Peyer's patch (tissue), 4 donors: ENCODE results near the gene GUCD1. TPM values are rescaled to one million over a fixed set of nuclear protein-coding genes. Genes with fewer than 3 reads are reported as not detected.

ENCODE experiments used
- DNase-seq, 3 donors: peaks; one replicate each; pipeline ENCODE4 v3.0.0-alpha.2; 2017 to 2019
- H3K27ac ChIP-seq, 4 donors: fragments of 200-600 bp; sonication (generic); one replicate each; pipeline ENCODE4 v1.5.1; 2016 to 2019
- H3K27me3 ChIP-seq, 2 donors: fragments of 200-600 bp; sonication (generic); one replicate each; pipeline ENCODE4 v1.5.1; 2019
- H3K36me3 ChIP-seq, 3 donors: fragments of 200-600 bp; sonication (generic); one replicate each; pipeline ENCODE4 v1.5.1; 2016 to 2019
- H3K4me1 ChIP-seq, 4 donors: fragments of 200-600 bp; sonication (generic); one replicate each; pipeline ENCODE4 v1.5.1; 2016 to 2019
- H3K4me3 ChIP-seq, 4 donors: fragments of 200-600 bp; sonication (generic); 1 replicate in 3 of 4; 2 replicates in 1 of 4; pipeline ENCODE4 v1.5.1; 2016 to 2019; ENCODE audit warnings: mild to moderate bottlenecking in 1 of 4
- H3K9me3 ChIP-seq, 4 donors: fragments of 200-600 bp; sonication (generic); one replicate each; pipeline ENCODE4 v1.5.1; 2016 to 2019; ENCODE audit warnings: mild to moderate bottlenecking in 1 of 4
- POLR2A ChIP-seq, 2 donors: fragments of 450-650 bp; IDR thresholded peaks; one replicate each; pipeline ENCODE4 v1.5.1; 2017; ENCODE audit warnings: antibody characterized with exemption in 2 of 2, mild to moderate bottlenecking in 2 of 2, moderate library complexity in 2 of 2
- total RNA-seq, 4 donors: library from RNA; depleted of rRNA; stranded (reverse); fragments of >200 nt; gene quantifications; one replicate each; pipeline ENCODE4 v1.1.0, GENCODE V29; 2016
- TF ChIP-seq, protein P1 (sequence below), 6 experiments: fragments of 450-650 bp in 4 of 6; fragments of 200-600 bp in 2 of 6; sonication (generic) in 1 of 6; IDR thresholded peaks; one replicate each; pipeline ENCODE4 v1.5.1; 2017 to 2019; ENCODE audit warnings: antibody characterized with exemption in 6 of 6, mild to moderate bottlenecking in 3 of 6, moderate library complexity in 1 of 6

The GUCD1 gene
- total RNA-seq, 4 donors from 2014 or later, result 167 to 585 (median 458) TPM

DNA sequence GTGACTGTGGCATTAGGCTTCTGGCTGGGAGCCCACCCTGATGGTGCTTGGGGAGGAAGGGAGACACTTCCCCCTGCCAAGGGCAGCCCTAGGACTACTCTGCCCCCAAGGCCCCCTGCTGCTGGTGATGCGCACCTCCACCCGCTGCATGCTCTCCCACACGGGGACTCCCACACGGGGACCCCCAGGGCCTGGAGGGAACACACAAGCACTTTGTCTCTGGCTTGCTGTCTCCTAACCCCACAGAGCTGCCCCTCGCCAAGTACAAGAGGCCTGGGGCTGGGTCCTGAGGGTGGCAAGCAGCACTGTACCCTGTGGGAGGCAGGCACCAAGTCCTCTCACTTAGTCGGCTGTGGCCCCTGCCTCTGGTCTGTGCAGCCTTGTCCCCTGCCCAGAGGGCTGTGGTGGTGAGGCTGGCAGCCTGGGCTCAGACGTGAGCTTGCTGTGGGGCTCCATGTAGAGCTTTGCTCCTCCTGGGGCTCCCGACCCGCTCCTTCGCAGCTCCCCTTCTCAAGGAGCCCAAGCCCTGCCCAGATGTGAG is 30.0 kb upstream of the GUCD1 start:
- Histone ChIP-seq H3K36me3 (peaks cover 0 to 33% (median 0%) of the 10 kb centered on the region in 3 donors), H3K27ac (no peak overlapping the region), H3K4me1 (peaks cover 0 to 15% (median 0%) of the 10 kb centered on the region in 4 donors), H3K9me3 (no peaks in the 10 kb centered on the region), H3K27me3 (no peaks in the 10 kb centered on the region), H3K4me3 (no peak overlapping the region)
- DNase-seq, result no peak
- TF ChIP-seq POLR2A (IDR thresholded peaks at IDR 0.05), result no peak
- TF ChIP-seq, protein P1, sequence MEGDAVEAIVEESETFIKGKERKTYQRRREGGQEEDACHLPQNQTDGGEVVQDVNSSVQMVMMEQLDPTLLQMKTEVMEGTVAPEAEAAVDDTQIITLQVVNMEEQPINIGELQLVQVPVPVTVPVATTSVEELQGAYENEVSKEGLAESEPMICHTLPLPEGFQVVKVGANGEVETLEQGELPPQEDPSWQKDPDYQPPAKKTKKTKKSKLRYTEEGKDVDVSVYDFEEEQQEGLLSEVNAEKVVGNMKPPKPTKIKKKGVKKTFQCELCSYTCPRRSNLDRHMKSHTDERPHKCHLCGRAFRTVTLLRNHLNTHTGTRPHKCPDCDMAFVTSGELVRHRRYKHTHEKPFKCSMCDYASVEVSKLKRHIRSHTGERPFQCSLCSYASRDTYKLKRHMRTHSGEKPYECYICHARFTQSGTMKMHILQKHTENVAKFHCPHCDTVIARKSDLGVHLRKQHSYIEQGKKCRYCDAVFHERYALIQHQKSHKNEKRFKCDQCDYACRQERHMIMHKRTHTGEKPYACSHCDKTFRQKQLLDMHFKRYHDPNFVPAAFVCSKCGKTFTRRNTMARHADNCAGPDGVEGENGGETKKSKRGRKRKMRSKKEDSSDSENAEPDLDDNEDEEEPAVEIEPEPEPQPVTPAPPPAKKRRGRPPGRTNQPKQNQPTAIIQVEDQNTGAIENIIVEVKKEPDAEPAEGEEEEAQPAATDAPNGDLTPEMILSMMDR (IDR thresholded peaks at IDR 0.05), result no peak

DNA sequence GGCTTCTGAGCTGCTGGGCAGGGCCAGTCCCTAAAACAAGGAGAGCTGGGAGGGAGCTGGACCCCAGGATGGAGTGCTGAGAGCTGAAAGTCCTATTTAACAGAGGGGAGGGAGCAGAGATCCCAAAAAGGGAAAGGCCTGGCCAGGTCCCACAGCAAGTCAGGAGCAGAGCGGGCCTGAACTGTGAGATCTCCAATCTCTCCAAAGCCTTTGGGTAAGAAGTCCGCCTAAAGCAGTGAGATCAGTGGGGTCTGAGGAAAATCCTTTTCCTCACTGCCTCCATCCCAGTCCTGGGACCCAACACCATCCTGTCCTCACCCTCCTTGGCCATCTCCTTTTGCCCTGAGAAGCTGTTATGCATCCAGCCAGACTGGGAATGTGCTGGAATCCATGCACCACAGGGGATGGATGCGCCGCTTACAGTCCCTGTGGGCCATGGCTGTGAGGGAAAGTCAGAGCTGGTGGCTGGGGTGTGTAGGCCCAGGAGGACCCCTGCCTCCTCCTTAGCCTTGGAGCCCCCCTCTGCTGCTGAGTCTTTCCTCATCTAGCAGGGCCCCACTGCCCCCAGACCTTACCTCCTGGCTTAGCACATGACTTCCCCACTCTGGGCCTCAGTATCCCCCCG is 29.3 kb upstream of the GUCD1 start:
- Histone ChIP-seq H3K9me3 (no peaks in the 10 kb centered on the region), H3K4me1 (peaks cover 0 to 16% (median 0%) of the 10 kb centered on the region in 4 donors), H3K36me3 (peaks cover 0 to 28% (median 0%) of the 10 kb centered on the region in 3 donors), H3K4me3 (no peak overlapping the region), H3K27ac (peak overlapping the region in 2 of 4 donors; percentile 45 to 68), H3K27me3 (no peaks in the 10 kb centered on the region)
- DNase-seq, result no peak
- TF ChIP-seq POLR2A (IDR thresholded peaks at IDR 0.05), result no peak

DNA sequence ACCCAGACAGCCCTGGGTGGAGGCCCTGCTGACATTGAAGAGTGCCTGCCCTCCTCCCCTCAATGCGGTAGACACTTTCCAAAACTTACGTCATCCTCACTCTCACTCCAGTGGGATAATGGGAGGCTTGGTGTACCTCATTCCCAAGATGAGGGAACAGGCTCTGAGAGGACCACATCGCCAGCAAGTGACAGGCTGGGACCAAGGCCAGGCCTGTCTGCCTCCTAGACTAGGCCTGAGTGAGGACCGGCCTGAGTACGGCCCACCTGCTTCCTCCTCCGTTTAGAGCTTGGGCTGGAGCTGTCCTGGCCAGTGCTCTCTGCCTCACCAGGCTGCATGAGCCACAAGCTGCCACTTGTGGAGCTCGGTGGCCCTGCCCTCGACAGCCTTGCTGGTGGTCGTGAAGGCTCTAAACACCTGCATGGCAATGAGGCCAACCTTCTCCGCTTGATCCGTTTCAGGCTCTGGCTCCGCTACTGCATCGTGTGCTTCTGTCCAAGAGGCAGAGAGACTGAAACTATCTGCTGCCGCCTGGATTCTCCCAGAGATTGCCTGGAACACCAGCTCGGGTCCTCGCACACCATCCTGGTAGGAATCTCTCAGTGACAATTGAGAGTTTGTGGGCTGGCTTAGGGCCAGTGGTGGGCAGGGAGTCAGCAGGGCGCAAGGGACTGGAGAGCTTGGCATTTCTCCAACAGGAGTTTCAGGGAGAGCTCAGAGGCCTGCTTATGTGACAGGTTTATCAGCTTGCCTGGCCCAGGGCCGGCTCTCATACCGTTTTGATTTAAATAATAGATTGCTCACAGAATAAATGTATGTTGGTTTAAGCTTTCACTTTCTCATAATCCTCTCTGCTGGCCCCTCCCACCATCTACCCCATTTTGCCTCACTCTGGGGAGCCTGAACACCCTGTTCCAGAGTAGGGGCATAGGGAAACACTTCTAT is 28.6 kb upstream of the GUCD1 start:
- Histone ChIP-seq H3K27me3 (no peaks in the 10 kb centered on the region), H3K4me1 (peaks cover 0 to 22% (median 0%) of the 10 kb centered on the region in 4 donors), H3K4me3 (no peak overlapping the region), H3K9me3 (no peaks in the 10 kb centered on the region), H3K27ac (peak overlapping the region in 2 of 4 donors; percentile 45 to 68), H3K36me3 (peaks cover 0 to 23% (median 0%) of the 10 kb centered on the region in 3 donors)
- DNase-seq, result no peak
- no peak for TF ChIP-seq POLR2A (IDR thresholded peaks at IDR 0.05)
- TF ChIP-seq, protein P1 (IDR thresholded peaks at IDR 0.05), result no peak

DNA sequence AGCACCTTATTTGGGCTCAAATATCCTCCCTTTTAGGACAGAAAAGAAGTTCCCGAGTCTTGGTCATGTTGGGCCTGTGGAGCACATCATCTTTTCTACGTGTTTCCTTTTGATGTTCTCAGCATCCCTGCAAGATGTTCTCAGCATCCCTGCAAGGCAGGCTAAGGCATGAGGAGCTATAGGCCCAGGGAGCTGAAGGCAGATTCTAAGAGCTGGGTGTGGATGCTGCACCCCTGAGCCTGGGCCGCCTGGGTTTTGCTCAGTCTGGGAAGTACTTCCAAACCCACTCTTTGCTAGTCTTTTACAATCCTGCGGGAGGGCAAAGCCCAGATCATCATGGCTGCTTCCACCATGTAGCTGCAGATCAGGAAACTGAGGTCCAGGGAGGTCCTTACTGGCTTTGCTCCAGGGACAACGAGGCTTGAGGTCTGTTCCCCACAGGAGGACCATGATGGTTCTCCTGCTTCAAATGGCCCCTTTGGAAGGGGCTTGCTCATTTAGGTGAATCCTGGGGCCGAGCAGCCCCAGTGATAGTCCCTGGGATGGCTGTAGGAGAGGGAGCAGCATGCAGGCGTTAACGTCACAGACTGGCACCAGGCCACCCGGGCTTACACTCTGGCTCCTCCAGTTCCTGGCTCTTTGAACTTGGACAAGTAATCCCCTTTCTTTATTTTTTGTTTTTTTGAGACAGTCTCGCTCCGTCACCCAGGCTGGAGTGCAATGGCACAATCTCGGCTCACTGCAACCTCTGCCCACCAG is 27.3 kb upstream of the GUCD1 start:
- Histone ChIP-seq H3K9me3 (no peaks in the 10 kb centered on the region), H3K4me1 (peaks cover 0 to 32% (median 0%) of the 10 kb centered on the region in 4 donors), H3K4me3 (no peak overlapping the region), H3K27ac (no peak overlapping the region), H3K36me3 (peaks cover 0 to 10% (median 0%) of the 10 kb centered on the region in 3 donors), H3K27me3 (no peaks in the 10 kb centered on the region)
- no peak for DNase-seq
- no peak for TF ChIP-seq POLR2A (IDR thresholded peaks at IDR 0.05)
- TF ChIP-seq, protein P1 (IDR thresholded peaks at IDR 0.05), result no peak

DNA sequence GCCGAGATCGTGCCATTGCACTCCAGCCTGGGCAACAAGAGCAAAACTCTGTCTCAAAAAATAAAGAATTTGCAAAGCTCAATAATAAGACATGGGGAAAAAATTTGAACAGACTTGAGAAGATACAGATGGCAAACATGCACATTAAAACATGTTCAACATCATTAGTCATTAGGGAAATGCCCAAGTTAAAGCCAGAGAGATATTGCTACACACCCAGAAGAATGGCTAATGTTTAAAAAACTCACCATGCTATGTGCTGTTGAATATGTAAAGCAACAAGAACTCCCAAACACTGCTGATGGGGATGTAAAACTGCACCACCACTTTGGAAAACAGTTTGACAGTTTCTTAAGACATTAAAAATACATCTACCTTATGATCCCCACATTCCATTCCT is 25.3 kb upstream of the GUCD1 start:
- DNase-seq, result no peak
- Histone ChIP-seq H3K27ac (no peak overlapping the region), H3K36me3 (no peaks in the 10 kb centered on the region), H3K4me1 (peaks cover 0 to 37% (median 0%) of the 10 kb centered on the region in 4 donors), H3K27me3 (no peaks in the 10 kb centered on the region), H3K9me3 (no peaks in the 10 kb centered on the region), H3K4me3 (no peak overlapping the region)
- no peak for TF ChIP-seq POLR2A (IDR thresholded peaks at IDR 0.05)
- TF ChIP-seq, protein P1 (IDR thresholded peaks at IDR 0.05), result no peak
